CD4-positive, alpha-beta T cell (primary cell): ENCODE data around the gene FLNC. TPM values are rescaled to one million over a fixed set of nuclear protein-coding genes. Genes with fewer than 3 reads are reported as not detected.
A peak's percentile ranks its signal among the peaks of the same experiment; 100 is the strongest.

ENCODE experiments used
- ATAC-seq: fragments of 200-7000 bp; cut with Tn5 transposase; one replicate; pipeline ENCODE4 v1.10.0; 2022; ENCODE audit warnings: mild to moderate bottlenecking; ENCODE audit not compliant: poor library complexity
- CTCF ChIA-PET: fragments of 350-600 bp; sonication (Branson Sonifier 250); formaldehyde crosslinking; loops from one replicate; lab custom pipeline; 2021; ENCODE audit warnings: antibody characterized with exemption, inconsistent platforms; lab: Charles Lee
- POLR2A ChIA-PET: fragments of 350-600 bp; sonication (Branson Sonifier 250); formaldehyde crosslinking; loops from one replicate; lab custom pipeline; 2021; ENCODE audit warnings: antibody characterized with exemption, inconsistent platforms; lab: Charles Lee
- DNase-seq, 14 experiments: peaks; one replicate each; pipeline ENCODE4 v3.0.0-alpha.2; 2013 to 2020; ENCODE audit warnings: mixed read lengths in 2 of 14
- H3K27ac ChIP-seq, 2 donors: one replicate each; pipeline versions ENCODE4 v1.5.1 to v1.7.0; 2013; ENCODE audit warnings: low read length in 2 of 2, low read depth in 1 of 2, mild to moderate bottlenecking in 1 of 2
- H3K27me3 ChIP-seq, 2 experiments: 1 replicate in 1 of 2; 2 replicates in 1 of 2; pipeline versions ENCODE4 v1.6.1 to v1.7.0; 2013; ENCODE audit warnings: low read length in 2 of 2, control low read depth in 1 of 2, mild to moderate bottlenecking in 1 of 2, moderate library complexity in 1 of 2; ENCODE audit not compliant: insufficient read depth in 2 of 2, control insufficient read depth in 1 of 2
- H3K36me3 ChIP-seq: one replicate; pipeline ENCODE4 v1.6.1; 2013; ENCODE audit warnings: low read length, control low read depth; ENCODE audit not compliant: insufficient read depth
- H3K4me1 ChIP-seq: one replicate; pipeline ENCODE4 v1.6.1; 2013; ENCODE audit warnings: low read length, control low read depth; ENCODE audit not compliant: insufficient read depth
- H3K4me3 ChIP-seq: one replicate; pipeline ENCODE4 v1.5.1; 2013; ENCODE audit warnings: mild to moderate bottlenecking, low read length, moderate library complexity
- H3K9me3 ChIP-seq, 2 experiments: 1 replicate in 1 of 2; 2 replicates in 1 of 2; pipeline versions ENCODE4 v1.6.1 to v1.7.0; 2013; ENCODE audit warnings: low read length in 2 of 2, mild to moderate bottlenecking in 2 of 2, control low read depth in 1 of 2, moderate library complexity in 1 of 2; ENCODE audit not compliant: control insufficient read depth in 1 of 2, insufficient read depth in 1 of 2
- H3K27ac Mint-ChIP-seq: one replicate; pipeline ENCODE4 v1.8.0; 2020; ENCODE audit warnings: mixed read lengths
- H3K27me3 Mint-ChIP-seq: one replicate; pipeline ENCODE4 v1.8.0; 2021; ENCODE audit warnings: mixed read lengths
- H3K36me3 Mint-ChIP-seq: one replicate; pipeline ENCODE4 v1.8.0; 2021; ENCODE audit warnings: low read depth, mixed read lengths
- H3K4me1 Mint-ChIP-seq: one replicate; pipeline ENCODE4 v1.8.0; 2021; ENCODE audit warnings: low read depth, mixed read lengths
- H3K4me3 Mint-ChIP-seq: one replicate; pipeline ENCODE4 v1.8.0; 2020; ENCODE audit warnings: mild to moderate bottlenecking, mixed read lengths
- H3K9me3 Mint-ChIP-seq: one replicate; pipeline ENCODE4 v1.8.0; 2020; ENCODE audit warnings: mixed read lengths
- CTCF ChIP-seq: fragments of 200-600 bp; IDR thresholded peaks from one replicate; pipeline ENCODE4 v1.8.0; 2022; ENCODE audit warnings: antibody characterized with exemption, mild to moderate bottlenecking
- intact Hi-C, 2 experiments: fragments of 100-400 bp; cut with DNase I in 1 of 2; cut with micrococcal nuclease in 1 of 2; formaldehyde crosslinking; loops; one replicate each; pipeline versions ENCODE4 v1.15.1 to v1.9.0; 2023 to 2025; cut with DNase I, micrococcal nuclease
- total RNA-seq, 174 experiments: library from RNA in 2 of 174; stranded (reverse) in 2 of 174; gene quantifications; one replicate each; pipeline ENCODE4 v1.2.3 and lab custom pipeline; 2021 to 2026

The FLNC gene
- total RNA-seq, 2 experiments from 2014 or later: 0.06 to 0.08 TPM

GRCh38 chr7:128840326-128841170 lies 10.3 kb downstream of the FLNC start:
- Histone ChIP-seq H3K27me3 (no peaks in the 10 kb centered on the region), H3K9me3 (no peaks in the 10 kb centered on the region), H3K4me1 (peaks cover 9% of the 10 kb centered on the region), H3K4me3 (no peak overlapping the region), H3K36me3 (no peaks in the 10 kb centered on the region), H3K27ac (no peak overlapping the region)
- Mint-ChIP-seq H3K36me3 (no peaks in the 10 kb centered on the region), H3K27ac (no peak overlapping the region), H3K4me3 (no peak overlapping the region), H3K27me3 (no peaks in the 10 kb centered on the region), H3K4me1 (no peaks in the 10 kb centered on the region), H3K9me3 (no peaks in the 10 kb centered on the region)
- intact Hi-C loops: no loop called here
- CTCF ChIA-PET: no interaction called here
- POLR2A ChIA-PET: no interaction called here
- ATAC-seq: no peak
- TF ChIP-seq CTCF: no peak
- DNase-seq: no peak

GRCh38 chr7:128841171-128841690 lies 11.0 kb downstream of the FLNC start:
- H3K4me3 Mint-ChIP-seq: no peak overlapping the region
- POLR2A ChIA-PET: no interaction called here
- Histone ChIP-seq H3K4me1 (peaks cover 9% of the 10 kb centered on the region), H3K27me3 (no peaks in the 10 kb centered on the region), H3K27ac (no peak overlapping the region), H3K4me3 (no peak overlapping the region), H3K36me3 (no peaks in the 10 kb centered on the region), H3K9me3 (no peaks in the 10 kb centered on the region)
- no peaks in the 10 kb centered on the region for H3K9me3 Mint-ChIP-seq
- no peaks in the 10 kb centered on the region for H3K4me1 Mint-ChIP-seq
- DNase-seq (peak in 3 of 14 experiments; percentile 17 to 45 (median 44)), ATAC-seq (peak; percentile 59)
- TF ChIP-seq CTCF: no peak
- no peak overlapping the region for H3K27ac Mint-ChIP-seq
- CTCF ChIA-PET: interaction anchor here (1.4 kb wide), 1 partner anchor 19 kb away, joined by 4 read pairs; no protein-coding TSS in a partner anchor
- H3K27me3 Mint-ChIP-seq: no peaks in the 10 kb centered on the region
- no peaks in the 10 kb centered on the region for H3K36me3 Mint-ChIP-seq
- intact Hi-C loops: no loop called here

- no peaks in the 10 kb centered on the region for H3K27me3 ChIP-seq
- H3K27ac ChIP-seq: no peak overlapping the region
- no peak overlapping the region for H3K4me3 ChIP-seq
- H3K36me3 ChIP-seq: no peaks in the 10 kb centered on the region
- DNase-seq (peak in 13 of 14 experiments; percentile 20 to 79 (median 49)), ATAC-seq (peak; percentile 64)
- POLR2A ChIA-PET: no interaction called here
- H3K4me1 Mint-ChIP-seq: no peaks in the 10 kb centered on the region
- H3K4me1 ChIP-seq: peaks cover 9% of the 10 kb centered on the region
- no peaks in the 10 kb centered on the region for H3K27me3 Mint-ChIP-seq
- no peak overlapping the region for H3K27ac Mint-ChIP-seq
- TF ChIP-seq CTCF: peak; percentile 74
- CTCF ChIA-PET: interaction anchor here (1.0 to 1.4 kb wide), 3 partner anchors 18 to 42 kb away, joined by 4 to 8 read pairs (median 4); partner anchors contain the start of gene ATP6V1F
- H3K4me3 Mint-ChIP-seq: no peak overlapping the region
- H3K9me3 Mint-ChIP-seq: no peaks in the 10 kb centered on the region
- H3K9me3 ChIP-seq: no peaks in the 10 kb centered on the region
- H3K36me3 Mint-ChIP-seq: no peaks in the 10 kb centered on the region
- intact Hi-C loops: loop anchor here (1.0 kb wide), 1 partner anchor 41 kb away; no protein-coding TSS in a partner anchor
Measured at GRCh38 chr7:128841921-128842673, 11.9 kb downstream of the FLNC start.
